Liver (tissue), 3 donors: ENCODE measurements around the gene SPAG17.

Experiments used
- EGR1 ChIP-seq, 2 donors: IDR thresholded peaks; 2 replicates each; pipeline ENCODE4 v1.6.1; 2016 to 2018; ENCODE audit warnings: antibody characterized with exemption in 2 of 2, low read depth in 2 of 2
- FOXA1 ChIP-seq: IDR thresholded peaks from 2 replicates; pipeline ENCODE4 v1.6.1; 2016; ENCODE audit warnings: antibody characterized with exemption
- GABPA ChIP-seq, 2 donors: IDR thresholded peaks in 1 of 2; conservative IDR thresholded peaks in 1 of 2; 2 replicates each; pipeline ENCODE4 v1.6.1; 2016; ENCODE audit warnings: antibody characterized with exemption in 2 of 2, mild to moderate bottlenecking in 1 of 2, moderate library complexity in 1 of 2
- SP1 ChIP-seq: IDR thresholded peaks from 2 replicates; pipeline ENCODE4 v1.6.1; 2018; ENCODE audit warnings: antibody characterized with exemption, mild to moderate bottlenecking
- YY1 ChIP-seq: IDR thresholded peaks from 2 replicates; pipeline ENCODE4 v1.6.1; 2016; ENCODE audit warnings: antibody characterized with exemption, mild to moderate bottlenecking
- TF ChIP-seq, protein P1 (sequence below): fragments of 150-350 bp; IDR thresholded peaks from 2 replicates; pipeline ENCODE4 v1.5.1; 2017; ENCODE audit warnings: improper control_type of control experiment, low read depth, low read length; ENCODE audit not compliant: missing input control
- TF ChIP-seq, protein P2 (sequence below): IDR thresholded peaks from 2 replicates; pipeline ENCODE4 v1.6.1; 2016; ENCODE audit warnings: antibody characterized with exemption
- TF ChIP-seq, protein P3 (sequence below): IDR thresholded peaks from 2 replicates; pipeline ENCODE4 v1.6.1; 2016; ENCODE audit warnings: antibody characterized with exemption, mild to moderate bottlenecking
- donor health status: healthy.
- donor health status: healthy.

DNA sequence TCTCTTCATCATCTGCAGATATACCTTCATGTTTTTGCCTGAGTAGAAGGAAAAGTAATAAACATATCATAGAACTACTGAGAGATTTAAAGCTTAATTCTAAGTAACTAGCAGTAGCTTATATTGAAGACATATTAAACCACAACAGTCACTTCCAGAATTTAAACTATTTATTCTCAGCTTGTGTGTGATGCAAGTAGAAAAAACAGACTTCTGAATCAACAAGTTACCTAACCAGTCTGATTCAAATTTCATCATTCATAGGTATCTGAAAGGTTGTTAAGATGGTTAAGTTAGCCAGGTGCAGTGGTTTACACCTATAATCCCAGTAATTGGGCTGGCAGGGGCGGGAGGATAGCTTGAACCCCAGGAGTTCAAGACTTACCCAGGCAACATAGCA, 41.9 kb downstream of the SPAG17 start:
- TF ChIP-seq SP1 (no peak), FOXA1 (no peak), EGR1 (IDR thresholded peaks at IDR 0.05; ENCODE audit: low read depth in 2 of 2) (no peak), YY1 (no peak), GABPA (IDR thresholded peaks at IDR 0.05 in 1 of 2, conservative IDR thresholded peaks at IDR 0.05 in 1 of 2) (no peak)
- TF ChIP-seq, protein P1, sequence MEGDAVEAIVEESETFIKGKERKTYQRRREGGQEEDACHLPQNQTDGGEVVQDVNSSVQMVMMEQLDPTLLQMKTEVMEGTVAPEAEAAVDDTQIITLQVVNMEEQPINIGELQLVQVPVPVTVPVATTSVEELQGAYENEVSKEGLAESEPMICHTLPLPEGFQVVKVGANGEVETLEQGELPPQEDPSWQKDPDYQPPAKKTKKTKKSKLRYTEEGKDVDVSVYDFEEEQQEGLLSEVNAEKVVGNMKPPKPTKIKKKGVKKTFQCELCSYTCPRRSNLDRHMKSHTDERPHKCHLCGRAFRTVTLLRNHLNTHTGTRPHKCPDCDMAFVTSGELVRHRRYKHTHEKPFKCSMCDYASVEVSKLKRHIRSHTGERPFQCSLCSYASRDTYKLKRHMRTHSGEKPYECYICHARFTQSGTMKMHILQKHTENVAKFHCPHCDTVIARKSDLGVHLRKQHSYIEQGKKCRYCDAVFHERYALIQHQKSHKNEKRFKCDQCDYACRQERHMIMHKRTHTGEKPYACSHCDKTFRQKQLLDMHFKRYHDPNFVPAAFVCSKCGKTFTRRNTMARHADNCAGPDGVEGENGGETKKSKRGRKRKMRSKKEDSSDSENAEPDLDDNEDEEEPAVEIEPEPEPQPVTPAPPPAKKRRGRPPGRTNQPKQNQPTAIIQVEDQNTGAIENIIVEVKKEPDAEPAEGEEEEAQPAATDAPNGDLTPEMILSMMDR, result no peak
- TF ChIP-seq, protein P2, sequence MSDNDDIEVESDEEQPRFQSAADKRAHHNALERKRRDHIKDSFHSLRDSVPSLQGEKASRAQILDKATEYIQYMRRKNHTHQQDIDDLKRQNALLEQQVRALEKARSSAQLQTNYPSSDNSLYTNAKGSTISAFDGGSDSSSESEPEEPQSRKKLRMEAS, result no peak
- TF ChIP-seq, protein P3, sequence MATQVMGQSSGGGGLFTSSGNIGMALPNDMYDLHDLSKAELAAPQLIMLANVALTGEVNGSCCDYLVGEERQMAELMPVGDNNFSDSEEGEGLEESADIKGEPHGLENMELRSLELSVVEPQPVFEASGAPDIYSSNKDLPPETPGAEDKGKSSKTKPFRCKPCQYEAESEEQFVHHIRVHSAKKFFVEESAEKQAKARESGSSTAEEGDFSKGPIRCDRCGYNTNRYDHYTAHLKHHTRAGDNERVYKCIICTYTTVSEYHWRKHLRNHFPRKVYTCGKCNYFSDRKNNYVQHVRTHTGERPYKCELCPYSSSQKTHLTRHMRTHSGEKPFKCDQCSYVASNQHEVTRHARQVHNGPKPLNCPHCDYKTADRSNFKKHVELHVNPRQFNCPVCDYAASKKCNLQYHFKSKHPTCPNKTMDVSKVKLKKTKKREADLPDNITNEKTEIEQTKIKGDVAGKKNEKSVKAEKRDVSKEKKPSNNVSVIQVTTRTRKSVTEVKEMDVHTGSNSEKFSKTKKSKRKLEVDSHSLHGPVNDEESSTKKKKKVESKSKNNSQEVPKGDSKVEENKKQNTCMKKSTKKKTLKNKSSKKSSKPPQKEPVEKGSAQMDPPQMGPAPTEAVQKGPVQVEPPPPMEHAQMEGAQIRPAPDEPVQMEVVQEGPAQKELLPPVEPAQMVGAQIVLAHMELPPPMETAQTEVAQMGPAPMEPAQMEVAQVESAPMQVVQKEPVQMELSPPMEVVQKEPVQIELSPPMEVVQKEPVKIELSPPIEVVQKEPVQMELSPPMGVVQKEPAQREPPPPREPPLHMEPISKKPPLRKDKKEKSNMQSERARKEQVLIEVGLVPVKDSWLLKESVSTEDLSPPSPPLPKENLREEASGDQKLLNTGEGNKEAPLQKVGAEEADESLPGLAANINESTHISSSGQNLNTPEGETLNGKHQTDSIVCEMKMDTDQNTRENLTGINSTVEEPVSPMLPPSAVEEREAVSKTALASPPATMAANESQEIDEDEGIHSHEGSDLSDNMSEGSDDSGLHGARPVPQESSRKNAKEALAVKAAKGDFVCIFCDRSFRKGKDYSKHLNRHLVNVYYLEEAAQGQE, result no peak
